ENCODE results near the gene OR1I1.
"Not testable (repeated sequence)": the region's sequence is repeated elsewhere in the genome, so short reads cannot be mapped to it uniquely, and the experiment has no call there.

OR1I1 gene

DNA sequence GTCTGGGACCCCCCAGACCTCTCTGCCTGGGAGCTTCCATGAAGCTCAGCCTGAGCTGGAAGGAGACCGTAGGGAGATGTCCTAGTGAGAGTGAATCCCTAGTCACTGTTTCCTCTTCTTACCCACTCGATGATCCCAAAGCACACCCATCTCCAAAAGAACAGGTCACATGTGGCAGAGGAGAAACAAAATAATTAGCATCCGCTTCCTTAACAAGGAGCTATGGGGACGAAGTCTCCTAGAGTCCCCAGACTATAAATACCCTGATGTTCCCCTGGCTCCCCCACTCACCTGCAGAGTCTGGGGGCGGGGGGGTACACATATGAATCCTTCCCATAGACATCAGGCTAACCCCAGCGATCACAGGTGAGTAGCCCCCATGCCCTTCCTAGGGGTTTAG lies at the start of gene OR1I1:
Gene OR1I1, plus strand, starts transcription at position 301 of the 400 bp plus-strand sequence. CDS start 4,855 bp downstream, outside the sequence.
- no peak for DNase-seq

GRCh38 chr19:15035795-15036311 lies 46.2 kb upstream of the OR1I1 start:
- no peak for DNase-seq

DNA sequence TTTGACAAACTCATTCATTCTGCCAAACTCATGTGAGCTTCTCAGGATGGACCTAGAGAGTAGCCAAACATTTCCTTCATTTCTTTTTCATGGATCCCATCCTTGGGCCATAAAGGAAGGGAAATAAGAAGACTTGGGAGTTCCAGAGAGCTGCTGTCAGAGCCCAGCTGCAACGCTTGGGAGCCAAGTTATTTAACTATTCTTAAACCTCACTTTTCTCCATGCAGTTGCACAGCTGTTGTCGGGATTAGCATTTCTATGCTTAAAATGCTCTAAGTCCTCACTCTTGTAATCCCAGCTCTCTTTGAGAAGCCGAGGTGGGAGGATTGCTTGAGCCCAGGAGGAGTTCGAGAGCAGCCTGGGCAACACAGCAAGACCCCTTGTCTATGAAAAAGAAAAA lies 44.4 kb upstream of the OR1I1 start:
- no peak for DNase-seq

- DNase-seq: no peak
Measured at GRCh38 chr19:15038294-15038693, 43.7 kb upstream of the OR1I1 start.

DNA sequence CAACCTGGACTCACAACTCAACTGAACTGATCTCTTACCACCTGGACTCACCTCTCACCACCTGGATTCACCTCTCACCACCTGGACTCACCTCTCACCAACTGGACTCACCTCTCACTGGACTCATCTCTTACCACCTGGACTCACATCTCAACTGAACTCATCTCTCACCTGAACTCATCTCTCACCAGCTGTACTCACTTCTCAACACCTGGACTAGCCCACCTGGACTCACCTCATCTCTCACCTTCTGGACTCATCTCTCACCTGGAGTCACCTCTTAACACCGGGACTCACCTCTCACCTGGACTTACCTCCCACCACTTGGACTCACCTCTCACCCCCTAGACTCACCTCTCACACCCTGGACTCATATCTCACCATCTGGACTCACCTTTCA lies 40.0 kb upstream of the OR1I1 start:
- no peak for DNase-seq

GRCh38 chr19:15042826-15043225 lies 39.2 kb upstream of the OR1I1 start:
- DNase-seq: no peak

DNA sequence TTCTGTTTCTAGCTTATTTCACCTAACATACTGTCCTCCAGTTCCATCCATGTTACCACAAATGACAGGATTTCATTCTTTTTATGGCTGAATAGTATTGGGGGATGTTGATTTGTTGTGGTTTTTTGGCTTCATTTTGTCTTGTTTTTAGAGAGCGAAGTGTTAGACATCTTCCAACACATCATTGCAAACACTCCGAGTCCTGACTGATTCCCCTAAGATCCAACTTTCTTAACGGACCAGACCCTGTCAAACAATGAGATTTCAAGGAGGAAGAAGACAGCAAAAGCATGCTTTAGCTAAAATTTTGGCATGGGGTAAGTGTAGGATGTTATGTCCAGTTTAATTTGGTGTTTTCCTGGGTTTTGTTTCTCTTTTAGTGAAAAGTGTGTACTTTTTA lies 36.5 kb upstream of the OR1I1 start:
- DNase-seq: no peak

DNA sequence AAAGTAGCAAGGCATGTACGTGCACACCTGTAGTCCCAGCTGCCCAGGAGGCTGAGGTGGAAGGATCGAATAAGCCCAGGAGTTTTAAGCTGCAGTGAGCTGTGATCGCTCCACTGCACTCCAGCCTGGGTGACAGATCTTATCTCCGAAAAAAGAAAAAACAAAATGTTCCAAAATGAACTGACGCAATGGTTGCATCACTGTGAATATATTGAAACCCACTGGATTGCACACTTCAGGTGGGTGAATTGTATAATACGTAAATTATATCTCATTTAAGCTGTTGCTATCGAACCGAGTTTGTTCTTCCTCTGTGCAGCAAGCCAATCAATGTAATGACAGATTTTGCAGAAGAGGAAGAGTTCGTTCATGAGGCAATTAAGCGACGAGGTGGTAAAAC lies 34.3 kb upstream of the OR1I1 start:
- no peak for DNase-seq

GRCh38 chr19:15048128-15048527 lies 33.9 kb upstream of the OR1I1 start:
- no peak for DNase-seq

DNA sequence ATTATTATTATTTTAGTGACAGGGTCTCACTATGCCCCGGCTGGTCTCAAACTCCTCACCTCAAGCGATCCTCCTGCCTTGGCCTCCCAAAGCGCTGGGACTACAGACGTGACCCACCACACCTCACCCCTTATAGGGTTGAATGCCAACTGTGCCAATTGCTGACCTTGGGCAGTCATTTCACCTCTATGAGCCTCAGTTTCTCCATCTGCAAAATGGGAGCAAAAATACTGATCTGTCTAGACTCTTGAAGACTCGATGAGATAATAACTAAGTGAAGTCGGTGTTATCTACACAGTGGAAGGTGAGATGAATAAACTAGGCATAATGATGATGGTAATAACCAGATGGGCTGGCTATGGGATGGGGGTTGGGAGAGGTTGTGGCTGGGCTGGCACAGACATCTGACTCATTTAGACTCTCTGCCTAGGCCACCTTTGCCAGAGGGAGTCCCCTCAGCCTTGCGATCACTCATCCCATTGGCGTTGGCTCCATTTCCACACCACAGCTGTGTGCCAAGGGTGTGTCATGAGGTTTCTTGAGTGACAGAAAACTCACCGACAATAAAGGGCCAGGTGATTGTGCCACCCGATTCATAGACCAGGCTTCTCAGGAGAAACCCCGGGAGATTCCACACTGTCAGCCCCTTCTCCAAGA lies 33.0 kb upstream of the OR1I1 start, which contains the start of gene CASP14:
Gene CASP14, plus strand, starts transcription at position 596 of the 657 bp plus-strand sequence. CDS start 2,772 bp downstream, outside the sequence.
- no peak for DNase-seq

GRCh38 chr19:15050639-15051038 lies 31.4 kb upstream of the OR1I1 start:
- DNase-seq: no peak

- no peak for DNase-seq
Measured at GRCh38 chr19:15062036-15062435, 20.0 kb upstream of the OR1I1 start.

DNA sequence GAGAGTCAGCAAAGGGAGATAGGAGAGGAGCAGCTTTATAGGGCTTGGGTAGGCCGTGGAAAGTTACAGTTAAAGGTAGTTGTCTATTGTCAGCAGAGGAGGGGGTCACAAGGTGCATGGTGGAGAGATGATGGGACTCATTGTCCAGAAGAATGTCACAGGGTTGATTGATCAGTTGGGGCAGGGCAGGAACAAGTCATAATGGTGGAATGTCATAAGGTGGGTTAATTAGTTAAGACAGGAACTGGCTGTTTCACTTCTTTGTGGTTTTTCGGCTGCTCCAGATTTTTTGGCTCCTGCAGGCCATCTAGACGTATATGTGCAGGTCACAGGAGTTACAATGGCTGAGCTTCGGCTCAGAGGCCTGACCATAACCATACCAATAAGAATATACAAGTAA lies 11.6 kb upstream of the OR1I1 start:
- not testable (repeated sequence) for DNase-seq

DNA sequence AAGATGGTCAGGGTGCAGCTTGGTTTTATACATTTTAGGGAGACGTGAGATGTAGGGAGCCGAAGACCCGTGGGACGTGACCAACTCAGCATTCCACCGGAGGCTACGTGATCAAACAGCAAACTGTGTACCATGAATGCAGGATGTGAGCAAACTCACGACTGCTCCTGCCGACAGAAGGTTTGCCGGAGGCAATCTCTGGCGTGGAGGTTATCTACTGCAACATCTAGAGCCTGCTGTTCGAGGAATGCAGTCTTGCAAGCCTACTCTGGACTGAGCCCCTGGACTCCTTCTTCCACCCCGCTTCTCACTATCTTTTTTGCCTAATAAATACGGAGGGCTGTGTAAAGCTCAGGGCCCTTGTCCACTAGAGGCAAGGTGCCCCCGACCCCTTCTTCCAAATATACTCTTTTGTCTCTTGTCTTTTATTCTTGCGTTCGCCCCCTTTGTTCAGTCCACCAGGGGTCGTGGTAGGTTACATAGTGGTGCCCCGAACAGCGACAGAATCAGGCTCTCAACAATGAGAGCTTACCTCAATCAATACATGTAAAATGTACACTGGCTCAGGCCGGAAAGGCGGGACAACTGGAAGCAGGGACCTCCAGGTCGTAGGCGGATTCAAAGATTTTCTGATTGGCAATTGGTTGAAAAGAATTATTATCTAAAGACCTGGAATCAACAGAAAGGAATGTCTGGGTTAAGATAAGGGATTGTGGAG lies 8.9 kb upstream of the OR1I1 start:
- no peak for DNase-seq

DNA sequence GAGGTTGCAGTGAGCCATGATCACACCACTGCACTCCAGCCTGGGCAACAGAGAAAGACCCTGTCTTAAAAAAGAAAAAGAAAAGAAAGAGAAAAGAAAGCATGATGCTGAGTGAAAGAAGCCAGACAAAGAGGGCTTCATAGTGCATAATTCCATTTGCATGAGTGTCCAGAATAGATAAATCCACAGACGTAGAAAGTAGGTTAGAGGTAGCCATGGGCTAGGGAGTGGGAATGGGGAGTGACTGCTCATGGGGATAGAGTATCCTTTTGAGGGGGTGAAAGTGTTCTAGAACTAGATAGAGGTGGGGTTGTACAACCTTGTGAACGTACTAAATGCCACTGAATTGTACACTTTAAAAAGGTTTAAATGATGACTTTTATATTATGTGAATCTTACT lies 7.6 kb upstream of the OR1I1 start:
- no peak for DNase-seq

- DNase-seq: no peak
Measured at GRCh38 chr19:15075806-15076205, 6.2 kb upstream of the OR1I1 start.

GRCh38 chr19:15080002-15080401 lies 2.0 kb upstream of the OR1I1 start:
- DNase-seq: not testable (repeated sequence)

- DNase-seq: no peak
Measured at GRCh38 chr19:15087182-15087581, 5.2 kb downstream of the OR1I1 start.

GRCh38 chr19:15091918-15092753 lies 10.1 kb downstream of the OR1I1 start:
- no peak for DNase-seq

DNA sequence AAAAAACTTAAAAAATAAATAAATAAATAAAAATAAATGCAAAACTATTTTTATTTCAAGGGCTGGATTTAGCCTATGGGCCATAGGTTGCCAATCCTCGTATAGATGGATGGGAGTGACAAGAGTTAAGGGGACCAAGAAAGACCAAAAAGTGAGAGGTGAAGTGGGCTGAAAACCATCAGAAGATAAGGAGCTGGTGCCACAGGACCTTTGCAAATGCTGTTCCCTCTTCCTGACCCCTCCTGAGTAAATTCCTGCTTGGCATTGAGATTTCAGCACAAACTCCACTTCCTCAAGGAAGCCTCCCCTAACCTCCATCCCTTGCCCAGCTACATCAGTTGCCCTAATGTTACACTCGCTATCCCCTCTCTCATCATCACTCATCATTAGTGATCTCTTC lies 11.0 kb downstream of the OR1I1 start:
- DNase-seq: no peak

DNA sequence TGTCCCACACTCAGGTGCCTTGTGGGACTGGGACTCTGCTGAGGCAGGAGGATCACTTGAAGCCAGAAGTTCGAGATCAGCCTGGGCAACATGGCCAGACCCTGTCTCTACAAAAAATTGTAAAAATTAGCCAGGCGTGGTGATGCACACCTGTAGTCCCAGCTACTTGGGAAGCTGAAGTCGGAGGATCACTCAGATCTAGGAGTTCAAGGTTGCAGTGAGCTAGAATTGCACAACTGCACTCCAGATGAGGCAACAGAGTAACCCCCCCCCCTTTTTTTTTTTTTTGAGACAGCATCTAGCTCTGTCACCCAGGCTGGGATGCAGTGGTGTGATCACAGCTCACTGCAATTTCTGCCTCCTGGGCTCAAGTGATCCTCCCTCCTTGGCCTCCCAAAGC lies 14.2 kb downstream of the OR1I1 start:
- no peak for DNase-seq

DNA sequence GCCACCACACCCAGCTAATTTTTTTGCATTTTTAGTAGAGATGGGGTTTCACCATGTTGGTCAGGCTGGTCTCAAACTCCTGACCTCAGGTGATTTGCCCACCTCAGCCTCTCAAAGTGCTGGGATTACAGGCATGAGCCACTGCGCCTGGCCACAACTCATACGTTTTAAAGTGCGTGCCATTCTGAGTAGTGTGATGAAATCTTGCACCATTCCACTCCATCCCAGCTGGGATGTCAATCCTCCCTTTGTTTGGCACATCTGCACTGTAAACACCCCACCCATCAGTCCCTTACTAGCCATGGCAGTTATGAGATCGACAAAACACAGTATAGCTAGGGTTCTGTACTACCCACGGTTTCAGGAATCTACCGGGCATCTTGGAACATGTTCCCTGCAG lies 16.0 kb downstream of the OR1I1 start:
- DNase-seq: not testable (repeated sequence)

DNA sequence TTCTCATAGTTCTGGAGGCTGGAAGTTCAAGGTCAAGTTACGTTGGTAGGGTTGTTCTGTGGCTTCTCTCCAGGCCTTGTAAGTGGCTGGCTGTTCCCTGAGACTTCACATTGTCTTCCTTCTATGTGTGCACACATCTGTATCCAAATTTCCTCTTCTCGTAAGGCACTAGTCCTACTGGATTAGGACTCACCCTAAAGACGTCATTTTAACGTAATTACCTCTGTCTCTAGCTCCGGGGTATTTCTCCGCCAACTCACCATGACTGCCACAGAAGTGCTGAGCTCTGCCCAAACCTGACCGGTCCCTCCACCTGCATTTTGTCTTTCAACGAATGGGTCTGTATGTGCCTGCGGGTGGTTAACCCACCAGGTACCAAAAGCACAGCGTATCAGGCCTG lies 16.4 kb downstream of the OR1I1 start:
- no peak for DNase-seq

Data from cortex of kidney (tissue), 1 donor.